WERI-Rb-1 (cell line): Measurements from ENCODE around the gene KIF5A.

Source experiments
- DNase-seq: peaks from one replicate; pipeline ENCODE4 v3.0.0-alpha.2; 2020
- H3K27ac ChIP-seq: fragments of 250-450 bp; sonication (Bioruptor Pico); 2 replicates; pipeline ENCODE4 v1.5.1; 2020; ENCODE audit warnings: mild to moderate bottlenecking, moderate library complexity
- H3K27me3 ChIP-seq: fragments of 250-450 bp; sonication (Bioruptor Pico); 2 replicates; pipeline ENCODE4 v1.5.1; 2021; ENCODE audit warnings: mild to moderate bottlenecking, low read depth, moderate library complexity; ENCODE audit not compliant: insufficient read depth, severe bottlenecking
- H3K36me3 ChIP-seq: fragments of 250-450 bp; sonication (Bioruptor Pico); 2 replicates; pipeline ENCODE4 v1.5.1; 2020; ENCODE audit warnings: mild to moderate bottlenecking, moderate library complexity
- H3K4me3 ChIP-seq: 2 replicates; pipeline ENCODE4 v1.5.1; 2011; ENCODE audit warnings: low read depth, mild to moderate bottlenecking, control low read depth, low read length
- H3K9me3 ChIP-seq: fragments of 250-450 bp; sonication (Bioruptor Pico); 2 replicates; pipeline ENCODE4 v1.5.1; 2021; ENCODE audit warnings: mild to moderate bottlenecking, moderate library complexity; ENCODE audit not compliant: severe bottlenecking
- TF ChIP-seq, protein P1 (sequence below): IDR thresholded peaks from 2 replicates; pipeline ENCODE4 v1.5.1; 2011; ENCODE audit warnings: low read depth, mild to moderate bottlenecking, control low read depth, inconsistent platforms, low read length

Gene KIF5A

DNA sequence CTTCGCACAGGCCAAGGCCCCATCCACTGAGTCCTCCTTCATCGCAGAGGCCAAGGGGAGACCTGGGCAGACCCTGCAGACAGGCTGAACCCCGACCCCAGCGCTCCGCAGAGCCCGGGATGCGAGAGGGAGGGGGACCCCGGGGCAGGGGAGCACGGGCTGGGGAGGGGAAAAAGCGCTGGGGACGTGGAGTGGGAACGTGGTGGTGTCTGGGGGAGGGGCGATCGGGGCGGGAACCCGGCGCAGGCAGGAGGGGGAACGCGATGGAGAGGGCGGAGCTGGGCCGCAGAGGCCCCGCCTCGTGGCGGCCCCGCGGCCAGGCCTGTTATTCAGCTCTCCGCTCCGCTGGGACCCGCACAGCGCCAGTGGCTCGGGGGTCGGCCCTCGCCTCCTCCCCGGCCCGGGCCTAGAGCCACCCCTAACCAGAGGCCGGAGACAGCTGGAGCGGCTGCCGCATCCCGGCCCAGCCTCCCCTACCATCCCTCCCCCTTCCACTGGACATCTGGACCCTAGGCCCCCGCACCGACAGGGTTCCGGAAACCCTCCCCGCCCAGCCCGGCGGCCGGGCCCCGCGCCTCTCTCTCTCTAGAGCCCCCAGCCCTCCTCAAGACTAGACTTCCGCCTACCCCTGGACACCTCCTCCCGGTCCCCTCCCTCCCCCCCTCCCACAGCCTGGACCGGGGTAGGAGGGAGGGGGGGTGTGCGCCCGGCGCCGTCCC is 61.4 kb downstream of the KIF5A start, which contains the start of gene ARHGEF25:
Gene ARHGEF25, plus strand, starts transcription at position 328 of the 719 bp plus-strand sequence. CDS start 460 bp downstream, outside the sequence.
- TF ChIP-seq, protein P1, sequence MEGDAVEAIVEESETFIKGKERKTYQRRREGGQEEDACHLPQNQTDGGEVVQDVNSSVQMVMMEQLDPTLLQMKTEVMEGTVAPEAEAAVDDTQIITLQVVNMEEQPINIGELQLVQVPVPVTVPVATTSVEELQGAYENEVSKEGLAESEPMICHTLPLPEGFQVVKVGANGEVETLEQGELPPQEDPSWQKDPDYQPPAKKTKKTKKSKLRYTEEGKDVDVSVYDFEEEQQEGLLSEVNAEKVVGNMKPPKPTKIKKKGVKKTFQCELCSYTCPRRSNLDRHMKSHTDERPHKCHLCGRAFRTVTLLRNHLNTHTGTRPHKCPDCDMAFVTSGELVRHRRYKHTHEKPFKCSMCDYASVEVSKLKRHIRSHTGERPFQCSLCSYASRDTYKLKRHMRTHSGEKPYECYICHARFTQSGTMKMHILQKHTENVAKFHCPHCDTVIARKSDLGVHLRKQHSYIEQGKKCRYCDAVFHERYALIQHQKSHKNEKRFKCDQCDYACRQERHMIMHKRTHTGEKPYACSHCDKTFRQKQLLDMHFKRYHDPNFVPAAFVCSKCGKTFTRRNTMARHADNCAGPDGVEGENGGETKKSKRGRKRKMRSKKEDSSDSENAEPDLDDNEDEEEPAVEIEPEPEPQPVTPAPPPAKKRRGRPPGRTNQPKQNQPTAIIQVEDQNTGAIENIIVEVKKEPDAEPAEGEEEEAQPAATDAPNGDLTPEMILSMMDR = no peak

DNA sequence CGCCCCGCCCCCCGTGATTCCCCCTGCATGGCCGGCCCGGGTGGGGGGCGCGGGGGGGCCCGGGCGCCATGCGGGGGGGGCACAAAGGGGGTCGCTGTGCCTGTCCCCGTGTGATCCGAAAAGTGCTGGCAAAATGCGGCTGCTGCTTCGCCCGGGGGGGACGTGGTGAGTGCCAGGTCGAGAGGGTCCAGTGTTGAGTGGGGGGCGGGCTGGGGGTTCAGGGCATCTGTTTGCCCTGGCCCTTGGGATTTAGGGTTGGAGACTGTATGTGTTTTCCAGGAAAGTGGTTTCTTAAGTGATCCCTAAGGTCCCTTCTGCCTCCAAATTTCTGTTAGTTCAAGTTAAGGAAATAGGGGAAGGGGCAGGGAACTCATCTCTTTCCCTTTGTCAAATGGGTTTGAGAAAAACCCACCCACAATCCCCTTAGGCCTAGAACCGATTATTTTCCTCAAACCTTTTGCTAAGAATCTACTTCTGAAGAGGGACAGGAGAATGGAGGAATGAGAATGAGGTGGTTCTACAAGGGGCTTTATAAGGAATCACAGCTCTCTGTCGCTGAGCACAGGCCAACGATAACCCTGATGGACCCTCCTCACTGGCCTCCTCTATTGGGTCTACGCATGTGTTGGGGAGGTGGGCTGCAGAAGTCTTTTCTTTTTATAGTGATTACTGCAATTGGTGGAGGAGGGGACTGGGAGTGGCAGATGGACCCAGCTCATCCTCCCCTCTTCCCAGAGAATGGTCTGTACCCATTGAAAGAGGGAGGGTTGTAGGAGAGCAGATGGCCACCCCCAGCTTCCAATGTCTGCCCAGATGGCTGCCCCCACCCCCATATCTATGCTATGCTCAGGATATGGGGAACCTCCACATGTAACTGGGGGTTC is 62.2 kb downstream of the KIF5A start:
- Histone ChIP-seq H3K9me3 (no peaks in the 10 kb centered on the region), H3K27me3 (no peaks in the 10 kb centered on the region), H3K4me3 (peak overlapping the region; percentile 70), H3K36me3 (peaks cover 49% of the 10 kb centered on the region), H3K27ac (peak overlapping the region; percentile 98)
- DNase-seq = peak; percentile 86
- TF ChIP-seq, protein P1 = no peak

More for the DNA sequence above, 61.4 kb downstream of the KIF5A start, which contains the start of gene ARHGEF25:
- Histone ChIP-seq H3K4me3 (peak within 1 kb of the TSS; percentile 70), H3K9me3 (no peaks in the 10 kb centered on the region), H3K27me3 (no peaks in the 10 kb centered on the region), H3K27ac (peak within 1 kb of the TSS; percentile 98), H3K36me3 (peaks cover 47% of the 10 kb centered on the region)
- DNase-seq = peak; percentile 89

DNA sequence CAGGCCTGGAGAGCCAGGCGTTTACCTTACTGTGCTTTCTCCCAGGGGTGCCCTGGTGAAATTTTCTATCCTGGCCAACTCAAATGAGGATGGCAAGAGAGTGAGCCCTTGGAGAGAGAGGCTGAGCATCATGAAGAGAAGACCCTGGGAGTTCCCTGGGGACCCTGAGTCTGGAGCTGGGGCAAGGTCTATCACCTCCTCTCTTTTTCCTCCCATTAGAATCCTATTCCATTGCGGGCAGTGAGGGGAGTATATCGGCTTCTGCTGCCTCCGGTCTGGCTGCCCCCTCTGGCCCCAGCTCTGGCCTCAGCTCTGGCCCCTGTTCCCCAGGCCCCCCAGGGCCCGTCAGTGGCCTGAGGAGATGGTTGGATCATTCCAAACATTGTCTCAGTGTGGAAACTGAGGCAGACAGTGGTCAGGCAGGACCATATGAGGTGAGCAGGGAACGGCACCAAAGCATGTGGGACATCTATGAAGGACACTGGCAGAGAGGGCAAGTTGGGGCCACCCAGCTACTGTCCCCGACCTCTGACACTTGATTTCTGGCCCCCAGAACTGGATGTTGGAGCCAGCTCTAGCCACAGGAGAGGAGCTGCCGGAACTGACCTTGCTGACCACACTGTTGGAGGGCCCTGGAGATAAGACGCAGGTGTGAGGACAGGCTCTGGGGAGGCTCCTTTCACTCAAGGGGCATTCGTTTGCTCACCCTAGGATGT is 63.0 kb downstream of the KIF5A start:
- no peak for DNase-seq
- Histone ChIP-seq H3K4me3 (peak overlapping the region; percentile 70), H3K36me3 (peaks cover 55% of the 10 kb centered on the region), H3K27me3 (no peaks in the 10 kb centered on the region), H3K9me3 (no peaks in the 10 kb centered on the region), H3K27ac (peak overlapping the region; percentile 98)
- TF ChIP-seq, protein P1 = no peak

DNA sequence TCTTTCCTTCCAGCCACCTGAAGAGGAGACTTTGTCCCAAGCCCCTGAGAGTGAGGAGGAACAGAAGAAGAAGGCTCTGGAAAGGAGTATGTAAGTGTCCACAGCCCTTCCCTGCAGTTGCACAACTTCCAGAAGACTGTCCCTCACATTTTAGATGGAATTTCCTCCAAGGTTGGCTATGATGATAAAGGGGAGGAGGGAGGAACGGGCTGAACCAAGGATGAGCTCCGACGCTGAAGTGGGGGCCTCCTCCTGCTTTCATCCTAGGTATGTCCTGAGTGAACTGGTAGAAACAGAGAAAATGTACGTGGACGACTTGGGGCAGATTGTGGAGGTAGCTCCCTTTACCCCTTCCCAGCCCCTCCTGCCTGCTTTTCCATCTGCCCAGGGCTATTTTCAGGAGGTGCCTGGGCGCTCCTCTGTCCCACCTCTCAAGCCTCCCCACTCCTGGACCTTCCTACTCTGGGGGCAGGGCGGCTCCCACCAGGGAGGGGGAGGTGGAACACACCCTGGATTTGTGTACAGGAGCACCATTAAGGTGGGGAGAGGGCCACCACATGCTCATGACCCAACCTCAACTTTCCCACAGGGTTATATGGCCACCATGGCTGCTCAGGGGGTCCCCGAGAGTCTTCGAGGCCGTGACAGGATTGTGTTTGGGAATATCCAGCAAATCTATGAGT is 63.7 kb downstream of the KIF5A start:
- TF ChIP-seq, protein P1 = no peak
- Histone ChIP-seq H3K9me3 (no peaks in the 10 kb centered on the region), H3K4me3 (no peak overlapping the region), H3K36me3 (peaks cover 55% of the 10 kb centered on the region), H3K27me3 (no peaks in the 10 kb centered on the region), H3K27ac (peak overlapping the region; percentile 98)
- DNase-seq = no peak

DNA sequence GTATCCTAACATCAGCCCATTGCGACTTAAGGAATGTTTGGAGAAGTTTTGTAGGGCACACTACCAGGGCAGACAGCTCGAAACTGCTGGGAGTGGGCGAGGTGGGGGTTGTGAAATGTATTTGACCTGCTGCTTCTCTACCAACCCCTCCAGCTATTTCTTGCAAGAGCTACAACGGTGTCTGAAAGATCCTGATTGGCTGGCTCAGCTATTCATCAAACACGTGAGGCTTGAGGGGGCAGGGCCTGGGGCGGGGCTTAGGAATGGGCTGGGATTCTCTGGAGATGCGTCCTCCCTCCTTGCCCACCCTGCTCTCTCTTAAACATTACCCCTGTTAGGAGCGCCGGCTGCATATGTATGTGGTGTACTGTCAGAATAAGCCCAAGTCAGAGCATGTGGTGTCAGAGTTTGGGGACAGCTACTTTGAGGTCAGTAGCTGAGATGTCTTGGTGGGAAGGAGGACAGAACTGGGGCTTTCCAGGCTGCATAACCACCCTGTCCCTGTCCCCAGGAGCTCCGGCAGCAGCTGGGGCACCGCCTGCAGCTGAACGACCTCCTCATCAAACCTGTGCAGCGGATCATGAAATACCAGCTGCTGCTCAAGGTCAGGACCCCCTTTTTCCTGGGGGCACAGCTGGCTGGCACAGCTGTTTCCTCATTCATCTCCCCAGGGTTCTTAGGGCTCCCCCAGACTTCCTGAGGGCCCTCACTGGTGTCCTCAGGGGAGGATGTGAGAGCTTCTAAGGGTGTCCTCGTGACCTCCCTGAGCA is 64.5 kb downstream of the KIF5A start:
- no peaks in the 10 kb centered on the region for H3K27me3 ChIP-seq
- H3K9me3 ChIP-seq = no peaks in the 10 kb centered on the region
- no peak for DNase-seq
- peaks cover 53% of the 10 kb centered on the region for H3K36me3 ChIP-seq
- H3K27ac ChIP-seq = no peak overlapping the region
- no peak overlapping the region for H3K4me3 ChIP-seq
- TF ChIP-seq, protein P1 = no peak
